GM10248 (cell line): ENCODE measurements around the gene TNFRSF4.

ENCODE experiments used
- CTCF ChIA-PET: fragments of 300-600 bp; sonication (Branson Sonifier 250); formaldehyde crosslinking; extraction: SDS; loops from one replicate; lab custom pipeline; 2021; ENCODE audit warnings: antibody characterized with exemption; lab: Yijun Ruan, JAX
- POLR2A ChIA-PET: fragments of 350-650 bp; sonication (Branson Sonifier 250); formaldehyde crosslinking; extraction: SDS; loops from one replicate; lab custom pipeline; 2020; ENCODE audit warnings: antibody characterized with exemption; lab: Yijun Ruan, JAX
- DNase-seq: peaks from one replicate; pipeline ENCODE4 v3.0.0; 2012; ENCODE audit errors: extremely low spot score
- TF ChIP-seq, protein P1 (sequence below): IDR thresholded peaks from 2 replicates; pipeline ENCODE4 v1.5.1; 2012; ENCODE audit warnings: mild to moderate bottlenecking, low read depth; ENCODE audit errors: extremely low read depth, missing control alignments, control extremely low read depth

Gene TNFRSF4

DNA sequence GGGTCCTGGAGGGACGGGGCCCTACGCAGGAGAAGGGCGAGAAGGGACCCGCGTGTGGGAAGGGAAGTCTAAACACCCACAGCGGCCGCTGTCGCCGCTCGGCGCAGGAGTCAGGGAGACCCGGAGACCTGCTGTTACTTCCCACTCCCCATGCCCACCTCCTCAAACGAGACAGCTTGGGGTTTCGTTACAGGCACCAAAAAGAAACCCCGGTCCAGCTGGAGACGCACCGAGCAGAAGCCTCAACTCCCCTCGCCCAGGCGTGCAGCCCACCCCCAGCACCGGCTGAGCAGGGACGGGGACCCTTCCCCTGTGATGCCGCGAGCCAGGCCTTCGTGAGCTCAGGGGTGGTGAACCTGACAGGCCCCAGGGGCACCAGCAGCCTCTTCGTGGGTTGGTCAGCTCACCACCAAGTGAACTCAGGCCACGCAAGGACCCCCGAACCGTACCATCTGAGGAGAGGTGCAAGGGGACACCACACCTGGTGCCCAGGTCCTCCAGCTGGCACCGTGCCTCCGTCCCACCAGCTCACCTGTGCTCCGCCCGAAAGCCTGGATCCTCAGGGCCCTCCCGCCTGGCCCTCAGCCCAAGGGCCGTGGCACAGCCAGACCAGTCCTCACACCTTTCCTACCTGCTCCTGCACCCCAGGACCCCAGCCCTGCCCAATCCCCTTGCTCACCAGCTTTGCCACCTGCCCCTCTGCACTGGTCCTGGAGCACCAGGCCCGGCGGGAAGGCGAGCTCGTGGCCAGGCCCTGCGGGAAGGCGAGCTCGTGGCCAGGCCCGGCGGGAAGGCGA is 12.8 kb upstream of the TNFRSF4 start:
- TF ChIP-seq, protein P1, sequence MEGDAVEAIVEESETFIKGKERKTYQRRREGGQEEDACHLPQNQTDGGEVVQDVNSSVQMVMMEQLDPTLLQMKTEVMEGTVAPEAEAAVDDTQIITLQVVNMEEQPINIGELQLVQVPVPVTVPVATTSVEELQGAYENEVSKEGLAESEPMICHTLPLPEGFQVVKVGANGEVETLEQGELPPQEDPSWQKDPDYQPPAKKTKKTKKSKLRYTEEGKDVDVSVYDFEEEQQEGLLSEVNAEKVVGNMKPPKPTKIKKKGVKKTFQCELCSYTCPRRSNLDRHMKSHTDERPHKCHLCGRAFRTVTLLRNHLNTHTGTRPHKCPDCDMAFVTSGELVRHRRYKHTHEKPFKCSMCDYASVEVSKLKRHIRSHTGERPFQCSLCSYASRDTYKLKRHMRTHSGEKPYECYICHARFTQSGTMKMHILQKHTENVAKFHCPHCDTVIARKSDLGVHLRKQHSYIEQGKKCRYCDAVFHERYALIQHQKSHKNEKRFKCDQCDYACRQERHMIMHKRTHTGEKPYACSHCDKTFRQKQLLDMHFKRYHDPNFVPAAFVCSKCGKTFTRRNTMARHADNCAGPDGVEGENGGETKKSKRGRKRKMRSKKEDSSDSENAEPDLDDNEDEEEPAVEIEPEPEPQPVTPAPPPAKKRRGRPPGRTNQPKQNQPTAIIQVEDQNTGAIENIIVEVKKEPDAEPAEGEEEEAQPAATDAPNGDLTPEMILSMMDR: no peak
- ChIA-PET POLR2A (no interaction called here), CTCF (interaction anchor here (0.9 to 2.7 kb wide), 3 partner anchors 12 to 104 kb away, joined by 3 to 10 read pairs (median 5); no protein-coding TSS in a partner anchor)
- DNase-seq: no peak

DNA sequence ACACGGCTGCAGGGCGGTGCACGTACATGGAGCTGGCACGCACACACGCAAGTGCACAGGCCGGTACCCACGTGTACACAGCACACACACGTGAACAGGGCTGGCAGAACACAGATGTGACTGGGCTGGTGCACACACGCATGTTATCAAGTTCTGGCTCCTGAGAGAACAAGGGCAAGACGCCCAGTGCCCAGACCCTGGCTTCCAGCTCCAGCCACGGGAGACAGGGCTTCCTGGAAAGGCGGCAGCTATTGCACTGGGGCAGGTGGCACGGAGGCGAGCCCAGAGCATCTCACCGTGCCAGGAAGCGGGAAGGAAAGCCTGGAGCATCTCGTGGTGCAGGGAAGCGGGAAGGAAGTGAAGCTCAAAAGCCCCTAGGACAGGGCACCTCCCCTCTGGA is 12.0 kb upstream of the TNFRSF4 start:
- CTCF ChIA-PET: interaction anchor here (1.0 to 2.7 kb wide), 2 partner anchors 24 to 104 kb away, joined by 3 to 10 read pairs; no protein-coding TSS in a partner anchor
- POLR2A ChIA-PET: no interaction called here
- no peak for DNase-seq
- TF ChIP-seq, protein P1: no peak

DNA sequence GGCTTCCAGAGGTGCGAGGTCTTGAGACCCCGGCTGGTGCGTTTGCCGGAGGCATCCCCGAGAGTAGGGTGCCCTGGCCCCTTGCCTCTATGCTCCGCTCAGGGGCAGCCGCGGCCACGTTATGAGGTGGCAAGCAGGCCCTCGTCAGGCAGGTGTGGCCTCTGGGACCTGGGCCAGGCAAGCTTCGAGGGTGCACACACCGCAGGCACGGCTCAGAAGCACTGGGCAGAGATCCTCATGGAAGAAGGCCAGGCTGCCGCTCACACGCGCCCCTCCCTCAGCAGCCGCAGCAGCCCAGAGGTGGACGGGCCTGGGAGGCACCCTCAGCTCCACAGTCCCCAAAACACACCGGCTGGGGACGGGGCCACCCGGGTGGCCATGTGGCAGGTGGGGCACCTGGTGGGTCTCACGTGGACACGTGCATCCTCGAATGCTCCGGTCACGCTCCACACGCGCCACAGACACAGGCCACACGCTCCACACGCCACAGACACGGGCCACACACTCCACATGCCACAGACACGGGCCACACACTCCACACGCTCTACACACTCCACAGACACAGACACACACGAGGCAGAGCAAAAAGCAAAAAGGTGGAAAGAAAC is 11.4 kb upstream of the TNFRSF4 start:
- TF ChIP-seq, protein P1: no peak
- POLR2A ChIA-PET: no interaction called here
- CTCF ChIA-PET: interaction anchor here (2.7 kb wide), 1 partner anchor 103 kb away, joined by 10 read pairs; no protein-coding TSS in a partner anchor
- DNase-seq: no peak

DNA sequence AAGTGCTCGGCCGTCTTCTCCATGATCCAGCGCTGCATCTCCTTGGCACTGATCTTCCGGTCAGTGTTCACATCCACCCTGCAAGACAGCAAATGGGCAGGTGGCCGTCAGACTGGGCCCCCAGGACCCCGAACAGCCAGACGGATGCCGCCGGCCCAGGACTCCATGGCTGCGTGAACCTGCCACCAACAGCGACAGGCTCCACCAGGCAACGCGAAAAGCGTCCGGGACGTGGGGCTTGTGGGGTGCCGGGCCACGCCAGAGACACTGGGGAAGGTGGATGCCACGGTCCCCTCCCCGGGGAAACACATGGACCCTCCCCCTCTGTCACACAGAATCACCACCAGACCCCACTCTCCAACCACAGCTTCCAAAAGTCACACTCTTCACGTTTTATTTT is 9.9 kb upstream of the TNFRSF4 start:
- TF ChIP-seq, protein P1: no peak
- POLR2A ChIA-PET: no interaction called here
- DNase-seq: no peak
- CTCF ChIA-PET: no interaction called here

DNA sequence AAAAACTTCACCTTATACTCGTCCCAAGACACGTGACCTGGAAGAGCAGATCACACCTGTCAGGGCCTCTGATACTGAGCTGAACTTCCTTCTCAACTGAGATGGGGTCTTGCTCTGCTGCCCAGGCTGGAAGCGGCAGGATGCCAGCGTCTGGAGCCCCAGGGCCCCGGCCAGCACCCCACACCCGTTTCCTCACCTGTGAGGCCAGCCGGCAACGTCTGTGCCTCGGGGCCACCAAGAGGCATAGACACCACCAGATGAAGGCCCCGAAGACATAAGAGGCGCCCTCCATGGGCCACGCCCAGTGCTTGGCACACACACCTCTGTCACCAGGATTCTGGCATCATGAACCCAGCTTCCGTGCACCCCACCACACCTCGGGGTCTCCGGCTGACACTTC is 9.4 kb upstream of the TNFRSF4 start:
- no peak for DNase-seq
- POLR2A ChIA-PET: no interaction called here
- CTCF ChIA-PET: no interaction called here
- TF ChIP-seq, protein P1: no peak

DNA sequence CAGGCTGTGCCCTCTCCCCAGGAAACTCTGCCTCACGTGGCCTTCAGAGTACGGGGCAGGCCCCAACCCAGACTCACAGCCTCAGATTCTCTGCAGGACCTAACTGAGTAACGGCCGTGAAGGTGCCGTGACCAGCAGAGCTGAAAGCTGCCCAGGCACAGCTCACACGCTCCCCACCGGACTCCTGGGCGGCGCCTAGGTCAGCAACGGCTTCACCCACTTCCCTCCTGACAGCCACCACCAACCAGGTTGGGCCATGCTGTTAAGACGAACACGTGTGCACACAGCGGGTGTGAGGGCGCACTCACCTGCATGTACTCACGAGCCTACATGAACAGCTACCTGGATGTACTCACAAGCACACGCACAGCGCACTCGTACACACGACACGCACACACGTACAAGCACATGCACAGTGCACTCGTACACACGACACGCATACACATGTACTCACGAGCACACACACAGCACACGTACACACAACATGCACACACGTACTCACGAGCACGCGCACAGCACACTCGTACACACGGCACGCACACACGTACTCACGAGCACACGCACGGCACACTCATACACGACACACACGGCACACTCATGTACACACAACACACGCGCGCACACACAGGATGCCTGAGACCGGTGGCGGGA is 8.7 kb upstream of the TNFRSF4 start:
- CTCF ChIA-PET: interaction anchor here (1.4 kb wide), 1 partner anchor 100 kb away, joined by 4 read pairs; no protein-coding TSS in a partner anchor
- POLR2A ChIA-PET: no interaction called here
- DNase-seq: no peak
- TF ChIP-seq, protein P1: no peak
